Naive thymus-derived CD8-positive, alpha-beta T cell (primary cell): ENCODE data around the gene ARID3A. TPM values are rescaled to one million over a fixed set of nuclear protein-coding genes. Genes with fewer than 3 reads are reported as not detected.

ENCODE experiments used
- ATAC-seq, 2 donors: fragments of 150-1000 bp; cut with Tn5 transposase in 1 of 2; sonication (Bioruptor Pico), chemical (Tn5 transposase) in 1 of 2; 1 replicate in 1 of 2; 2 replicates in 1 of 2; pipeline ENCODE4 v1.10.0; 2021; ENCODE audit warnings: mild to moderate bottlenecking in 2 of 2, moderate library complexity in 2 of 2
- POLR2A ChIA-PET: fragments of 350-600 bp; sonication (Branson Sonifier 250); formaldehyde crosslinking; loops from one replicate; lab custom pipeline; 2021; ENCODE audit warnings: antibody characterized with exemption; lab: Charles Lee
- DNase-seq, 10 donors: peaks; one replicate each; pipeline versions ENCODE4 v3.0.0 to v3.0.0-alpha.2; 2020 to 2022
- H3K27ac Mint-ChIP-seq, 10 donors: one replicate each; pipeline ENCODE4 v1.8.0; 2020 to 2022; ENCODE audit warnings: mild to moderate bottlenecking in 10 of 10, mixed read lengths in 10 of 10, moderate library complexity in 4 of 10, inconsistent platforms in 1 of 10
- H3K27me3 Mint-ChIP-seq, 5 donors: one replicate each; pipeline ENCODE4 v1.8.0; 2021 to 2022; ENCODE audit warnings: mixed read lengths in 5 of 5
- H3K36me3 Mint-ChIP-seq, 3 donors: one replicate each; pipeline ENCODE4 v1.8.0; 2020 to 2022; ENCODE audit warnings: mixed read lengths in 3 of 3, mild to moderate bottlenecking in 2 of 3, inconsistent platforms in 1 of 3
- H3K4me1 Mint-ChIP-seq, 4 donors: one replicate each; pipeline ENCODE4 v1.8.0; 2021 to 2022; ENCODE audit warnings: mixed read lengths in 4 of 4
- H3K4me3 Mint-ChIP-seq, 10 donors: one replicate each; pipeline ENCODE4 v1.8.0; 2020 to 2022; ENCODE audit warnings: mild to moderate bottlenecking in 10 of 10, mixed read lengths in 10 of 10, moderate library complexity in 6 of 10, inconsistent platforms in 1 of 10
- H3K9me3 Mint-ChIP-seq, 9 donors: one replicate each; pipeline ENCODE4 v1.8.0; 2020 to 2022; ENCODE audit warnings: mixed read lengths in 9 of 9, mild to moderate bottlenecking in 3 of 9, inconsistent platforms in 1 of 9, moderate library complexity in 1 of 9
- polyA plus RNA-seq, 3 donors: library from polyadenylated mRNA; unstranded; fragments of 300-500 nt; fragmentation: Illumina TruSeq; gene quantifications; one replicate each; pipeline ENCODE4 v1.2.3, GENCODE V29; 2021
- total RNA-seq, 8 experiments: library from RNA in 2 of 8; stranded (reverse) in 2 of 8; gene quantifications; one replicate each; pipeline ENCODE4 v1.2.3 and lab custom pipeline; 2021 to 2026

Gene ARID3A
- total and polyA plus RNA-seq, 5 experiments from 2014 or later = 0.09 to 5.0 (median 0.58) TPM

GRCh38 chr19:902446-903226 is 23.2 kb upstream of the ARID3A start:
- H3K9me3 Mint-ChIP-seq = no peaks in the 10 kb centered on the region
- POLR2A ChIA-PET = interaction anchor here (0.6 to 11.8 kb wide), 8 partner anchors 8 to 53 kb away, joined by 3 to 376 read pairs (median 6); partner anchors contain the start of genes KISS1R, MED16, R3HDM4 and RNU6-9

GRCh38 chr19:903266-903797 is 22.5 kb upstream of the ARID3A start:
- ATAC-seq (no peak), DNase-seq (no peak)
- Mint-ChIP-seq H3K36me3 (peaks cover 0 to 24% (median 0%) of the 10 kb centered on the region in 3 donors), H3K9me3 (no peaks in the 10 kb centered on the region), H3K27ac (peak overlapping the region in 4 of 10 donors; percentile 46 to 99 (median 52)), H3K27me3 (peaks cover 0 to 3% (median 0%) of the 10 kb centered on the region in 5 donors), H3K4me1 (peaks cover 5 to 72% (median 40%) of the 10 kb centered on the region in 4 donors), H3K4me3 (no peak overlapping the region)
- POLR2A ChIA-PET = interaction anchor here (1.0 to 11.8 kb wide), 4 partner anchors 9 to 30 kb away, joined by 3 to 376 read pairs (median 87); partner anchors contain the start of genes KISS1R, MED16, R3HDM4 and RNU6-9

More at GRCh38 chr19:902446-903226, 23.2 kb upstream of the ARID3A start:
- ATAC-seq = no peak
- peak overlapping the region in 7 of 10 donors; percentile 34 to 59 (median 48) for H3K27ac Mint-ChIP-seq
- peak overlapping the region in 2 of 10 donors; percentile 20 to 26 for H3K4me3 Mint-ChIP-seq
- H3K27me3 Mint-ChIP-seq = peaks cover 0 to 3% (median 0%) of the 10 kb centered on the region in 5 donors
- peaks cover 5 to 68% (median 36%) of the 10 kb centered on the region in 4 donors for H3K4me1 Mint-ChIP-seq
- H3K36me3 Mint-ChIP-seq = peaks cover 0 to 30% (median 0%) of the 10 kb centered on the region in 3 donors
- no peak for DNase-seq

GRCh38 chr19:904545-904944 is 21.3 kb upstream of the ARID3A start:
- H3K27ac Mint-ChIP-seq = peak overlapping the region; percentile 51 to 100 (median 99)
- ATAC-seq (no peak), DNase-seq (no peak)
- peaks cover 12 to 77% (median 50%) of the 10 kb centered on the region in 4 donors for H3K4me1 Mint-ChIP-seq
- peaks cover 0 to 20% (median 3%) of the 10 kb centered on the region in 3 donors for H3K36me3 Mint-ChIP-seq
- no peaks in the 10 kb centered on the region for H3K9me3 Mint-ChIP-seq
- POLR2A ChIA-PET = interaction anchor here (0.7 to 11.8 kb wide), 5 partner anchors 10 to 1137 kb away, joined by 4 to 376 read pairs (median 19); partner anchors contain the start of genes KISS1R, MED16, R3HDM4 and RNU6-9
- H3K27me3 Mint-ChIP-seq = no peaks in the 10 kb centered on the region
- H3K4me3 Mint-ChIP-seq = peak overlapping the region in 6 of 10 donors; percentile 13 to 78 (median 38)

- POLR2A ChIA-PET = interaction anchor here (0.7 to 11.8 kb wide), 11 partner anchors 11 to 363 kb away, joined by 3 to 376 read pairs (median 6); partner anchors contain the start of genes CIRBP, KISS1R, MED16 and R3HDM4
- Mint-ChIP-seq H3K27ac (peak overlapping the region; percentile 99 to 100 (median 100)), H3K4me3 (peak overlapping the region; percentile 16 to 91 (median 80)), H3K27me3 (no peaks in the 10 kb centered on the region), H3K4me1 (peaks cover 14 to 74% (median 63%) of the 10 kb centered on the region in 4 donors), H3K9me3 (no peaks in the 10 kb centered on the region), H3K36me3 (peaks cover 0 to 23% (median 7%) of the 10 kb centered on the region in 3 donors)
- DNase-seq = no peak
- no peak for ATAC-seq
Observed at GRCh38 chr19:906480-906879, 19.4 kb upstream of the ARID3A start.

- POLR2A ChIA-PET = interaction anchor here (0.5 to 11.8 kb wide), 15 partner anchors 10 to 362 kb away, joined by 3 to 376 read pairs (median 6); partner anchors contain the start of genes ABCA7, ARHGAP45, CIRBP and KISS1R
- Mint-ChIP-seq H3K4me1 (peaks cover 14 to 72% (median 62%) of the 10 kb centered on the region in 4 donors), H3K36me3 (peaks cover 0 to 19% (median 7%) of the 10 kb centered on the region in 3 donors), H3K27me3 (no peaks in the 10 kb centered on the region), H3K4me3 (peak overlapping the region; percentile 48 to 91 (median 86)), H3K9me3 (no peaks in the 10 kb centered on the region), H3K27ac (peak overlapping the region; percentile 99 to 100 (median 100))
- peak in 3 of 10 donors; percentile 45 to 49 (median 47) for DNase-seq
- ATAC-seq = peak in 1 of 2 donors; percentile 4
Observed at GRCh38 chr19:907183-907853, 18.5 kb upstream of the ARID3A start.

- peak in 1 of 10 donors; percentile 66 for DNase-seq
- ATAC-seq = no peak
- peaks cover 0 to 2% (median 0%) of the 10 kb centered on the region in 5 donors for H3K27me3 Mint-ChIP-seq
- peaks cover 13 to 57% (median 43%) of the 10 kb centered on the region in 4 donors for H3K4me1 Mint-ChIP-seq
- POLR2A ChIA-PET = interaction anchor here (0.6 to 11.8 kb wide), 5 partner anchors 6 to 181 kb away, joined by 6 to 376 read pairs (median 69); partner anchors contain the start of genes KISS1R, MED16, R3HDM4 and RNU6-9
- no peaks in the 10 kb centered on the region for H3K9me3 Mint-ChIP-seq
- peak overlapping the region; percentile 61 to 89 (median 82) for H3K4me3 Mint-ChIP-seq
- H3K36me3 Mint-ChIP-seq = peaks cover 0 to 10% (median 7%) of the 10 kb centered on the region in 3 donors
- H3K27ac Mint-ChIP-seq = peak overlapping the region; percentile 80 to 100 (median 100)
Observed at GRCh38 chr19:911197-912033, 14.4 kb upstream of the ARID3A start.

- peak overlapping the region in 9 of 10 donors; percentile 43 to 97 (median 94) for H3K27ac Mint-ChIP-seq
- peaks cover 0 to 2% (median 0%) of the 10 kb centered on the region in 5 donors for H3K27me3 Mint-ChIP-seq
- no peaks in the 10 kb centered on the region for H3K9me3 Mint-ChIP-seq
- H3K4me1 Mint-ChIP-seq = peaks cover 13 to 47% (median 33%) of the 10 kb centered on the region in 4 donors
- POLR2A ChIA-PET = interaction anchor here (1.6 to 9.1 kb wide), 4 partner anchors 7 to 50 kb away, joined by 8 to 165 read pairs (median 83); partner anchors contain the start of genes CFD, MED16 and RNU6-9
- peaks cover 0 to 10% (median 7%) of the 10 kb centered on the region in 3 donors for H3K36me3 Mint-ChIP-seq
- peak in 5 of 10 donors; percentile 35 to 77 (median 46) for DNase-seq
- peak overlapping the region; percentile 71 to 92 (median 82) for H3K4me3 Mint-ChIP-seq
- no peak for ATAC-seq
Observed at GRCh38 chr19:912181-913079, 13.4 kb upstream of the ARID3A start.

GRCh38 chr19:913080-913748 is 12.6 kb upstream of the ARID3A start, which contains the start of gene R3HDM4:
Gene R3HDM4, minus strand, starts transcription at chr19:913219. Its CDS starts 62 bp downstream, at chr19:913157.
- peak within 1 kb of the TSS; percentile 81 to 92 (median 85) for H3K4me3 Mint-ChIP-seq
- peaks cover 0 to 2% (median 0%) of the 10 kb centered on the region in 5 donors for H3K27me3 Mint-ChIP-seq
- peaks cover 15 to 41% (median 31%) of the 10 kb centered on the region in 4 donors for H3K4me1 Mint-ChIP-seq
- H3K27ac Mint-ChIP-seq = peak within 1 kb of the TSS; percentile 80 to 98 (median 94)
- POLR2A ChIA-PET = interaction anchor here (0.6 to 9.1 kb wide), 6 partner anchors 8 to 872 kb away, joined by 4 to 165 read pairs (median 10); partner anchors contain the start of genes CFD, MED16 and RNU6-9
- H3K9me3 Mint-ChIP-seq = no peaks in the 10 kb centered on the region
- ATAC-seq (peak; percentile 40 to 46), DNase-seq (peak; percentile 75 to 89 (median 82))
- H3K36me3 Mint-ChIP-seq = peaks cover 0 to 10% (median 7%) of the 10 kb centered on the region in 3 donors

GRCh38 chr19:916645-917322 is 9.1 kb upstream of the ARID3A start:
- Mint-ChIP-seq H3K36me3 (no peaks in the 10 kb centered on the region), H3K27ac (peak overlapping the region in 2 of 10 donors; percentile 19 to 67), H3K4me1 (peaks cover 8 to 27% (median 20%) of the 10 kb centered on the region in 4 donors), H3K4me3 (peak overlapping the region; percentile 22 to 81 (median 48)), H3K9me3 (no peaks in the 10 kb centered on the region), H3K27me3 (peaks cover 0 to 2% (median 0%) of the 10 kb centered on the region in 5 donors)
- no peak for DNase-seq
- POLR2A ChIA-PET = interaction anchor here (0.7 to 9.1 kb wide), 12 partner anchors 11 to 282 kb away, joined by 3 to 165 read pairs (median 4); partner anchors contain the start of genes CFD, MED16, PTBP1 and RNU6-9
- ATAC-seq = no peak
